HG03432 (cell line): ENCODE data around the gene ELL2.
"Not testable (repeated sequence)": the region's sequence is repeated elsewhere in the genome, so short reads cannot be mapped to it uniquely, and the experiment has no call there.

Experiments
- ATAC-seq: cut with Tn5 transposase; IDR thresholded peaks from one replicate; pipeline ENCODE4 v1.9.1; 2021; ENCODE audit warnings: mild to moderate bottlenecking, moderate library complexity; ENCODE audit not compliant: unreplicated experiment

The ELL2 gene

DNA sequence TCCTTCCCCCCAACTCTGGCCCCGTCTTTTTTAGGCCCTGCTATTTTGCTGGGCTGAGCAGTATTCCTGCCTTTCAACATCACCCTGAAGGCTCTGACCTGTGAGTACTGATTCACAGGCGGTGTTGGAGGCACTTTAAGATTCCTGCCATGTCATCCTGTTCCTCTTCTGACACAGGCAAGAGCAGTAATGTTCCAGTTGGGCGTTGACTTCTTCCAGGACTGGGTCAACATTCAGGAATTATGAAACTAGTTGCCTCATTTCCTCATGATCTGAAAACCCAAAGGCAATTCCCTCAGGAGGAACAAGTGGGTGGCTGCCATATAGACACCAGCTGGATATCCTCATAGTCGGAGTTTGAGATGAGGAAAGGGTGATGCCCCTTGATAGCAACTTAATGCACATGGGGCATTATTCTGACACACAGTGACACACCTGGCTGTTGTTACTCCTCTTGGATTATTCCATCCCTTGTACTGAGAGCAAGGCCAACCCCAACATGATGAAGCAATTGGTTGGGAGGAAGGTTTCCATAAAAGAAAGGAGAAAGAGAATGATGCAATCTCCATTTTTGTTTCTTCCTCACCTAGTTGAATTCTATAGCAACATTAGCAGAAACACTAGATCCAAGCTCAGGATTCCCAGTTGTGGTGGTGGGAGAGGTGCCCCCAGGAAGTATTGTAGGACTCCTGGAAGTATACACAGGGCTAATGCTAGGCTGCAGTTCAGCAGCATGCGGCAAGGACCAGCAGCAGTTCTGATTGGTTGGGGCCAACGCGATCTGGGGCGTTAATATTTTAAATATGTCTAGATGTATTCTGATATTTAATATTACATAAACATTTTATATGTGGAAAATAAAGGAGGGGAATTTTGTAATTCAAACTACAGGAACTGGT lies 119.5 kb downstream of the ELL2 start:
- no peak for ATAC-seq

DNA sequence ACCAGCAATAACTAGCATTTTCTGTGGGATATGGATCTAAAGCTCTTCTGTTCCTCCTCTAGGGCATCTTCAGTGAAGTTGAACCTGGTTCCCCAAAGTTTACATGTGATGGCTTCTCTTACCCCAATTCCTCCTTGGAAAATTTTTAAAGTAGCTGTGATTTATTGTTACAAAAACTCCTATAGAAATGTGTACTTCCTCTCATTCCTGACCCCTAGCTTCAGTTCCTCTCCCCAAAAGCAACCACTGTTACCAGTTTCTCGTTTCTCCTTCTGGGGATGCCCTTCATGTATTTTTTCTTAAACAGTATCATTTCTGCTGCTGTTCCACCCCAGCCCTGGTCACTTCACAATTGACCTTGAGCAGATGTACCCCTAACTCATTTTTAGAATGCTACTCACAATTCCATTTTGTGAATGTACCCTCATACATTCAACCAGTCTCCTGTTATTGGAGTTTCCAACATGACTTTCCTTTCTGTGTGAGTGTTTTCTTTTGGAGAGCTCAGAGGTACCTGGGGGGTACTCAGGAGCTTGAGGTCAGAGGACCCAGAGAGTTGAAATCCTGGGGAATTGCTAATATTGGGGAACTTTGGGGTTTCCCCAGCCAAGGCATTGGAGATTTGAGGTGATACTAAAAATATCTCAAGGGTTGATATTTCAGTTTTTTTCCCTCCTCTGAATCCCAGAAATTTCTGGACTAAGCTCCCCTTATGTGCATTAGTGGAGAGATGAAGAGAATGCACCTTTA lies 120.5 kb downstream of the ELL2 start:
- ATAC-seq = no peak

DNA sequence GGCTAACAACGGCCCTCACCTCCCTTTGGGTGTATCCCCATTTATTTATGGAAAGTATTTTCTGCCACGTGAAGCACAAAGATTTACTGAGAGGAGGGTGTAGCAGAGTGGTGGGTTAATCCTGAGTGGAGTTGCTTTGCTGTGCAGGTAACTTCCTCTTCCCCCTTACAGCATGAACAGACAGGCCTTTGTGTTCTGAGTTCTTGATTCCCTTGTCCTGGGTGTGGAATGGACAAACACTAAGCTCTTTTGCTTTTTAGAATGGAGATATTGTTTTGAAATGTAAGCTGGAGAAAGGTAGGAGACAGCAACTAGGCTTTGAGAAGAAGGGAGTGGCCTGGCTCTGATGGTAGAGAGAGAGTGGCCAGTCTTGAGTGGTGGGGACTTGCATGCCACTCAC lies 122.0 kb downstream of the ELL2 start:
- ATAC-seq = no peak

DNA sequence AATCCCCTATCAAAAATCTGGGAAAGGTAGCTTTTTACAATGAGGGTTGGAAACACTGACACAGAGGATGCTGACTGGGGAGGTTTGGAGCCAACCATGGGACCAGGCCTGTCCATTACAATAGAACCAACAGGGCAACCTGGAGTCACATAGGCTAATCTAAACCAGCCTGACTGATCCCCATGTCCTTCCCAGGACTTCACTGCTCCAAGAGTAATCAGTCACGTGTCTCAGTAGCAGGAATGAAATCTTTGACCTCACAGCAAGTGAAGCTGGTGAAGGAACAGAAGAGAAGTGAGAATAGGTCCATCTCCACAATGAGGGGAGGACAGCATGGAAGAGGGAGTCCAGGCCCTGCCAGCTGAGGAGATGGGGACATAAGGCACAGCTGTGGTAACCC lies 123.1 kb downstream of the ELL2 start:
- no peak for ATAC-seq

DNA sequence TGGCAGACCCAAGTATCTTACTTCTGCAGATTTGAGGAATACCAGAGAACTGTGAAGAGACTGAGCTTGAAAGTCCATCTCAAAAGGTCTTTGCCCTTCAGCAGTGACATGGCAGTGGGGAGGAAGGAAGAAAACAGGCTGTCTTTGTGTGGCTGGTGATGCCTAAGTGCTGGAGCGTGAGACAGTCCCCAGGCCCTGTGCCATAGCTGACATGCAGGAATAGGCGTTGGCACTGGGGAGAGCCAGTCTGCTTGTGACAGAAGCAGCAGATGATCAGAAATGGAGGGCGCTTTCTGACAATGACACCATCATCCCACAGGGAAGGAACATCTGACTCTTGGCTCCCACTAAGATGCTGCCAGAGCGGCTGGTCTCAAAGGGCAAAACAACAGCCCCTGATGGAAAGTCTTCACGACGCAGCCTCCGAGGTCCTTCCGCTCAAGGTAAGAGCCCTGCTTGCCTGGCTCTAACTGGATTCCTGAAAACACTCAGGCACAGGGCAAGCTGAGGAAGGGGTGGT lies 123.6 kb downstream of the ELL2 start:
- no peak for ATAC-seq

DNA sequence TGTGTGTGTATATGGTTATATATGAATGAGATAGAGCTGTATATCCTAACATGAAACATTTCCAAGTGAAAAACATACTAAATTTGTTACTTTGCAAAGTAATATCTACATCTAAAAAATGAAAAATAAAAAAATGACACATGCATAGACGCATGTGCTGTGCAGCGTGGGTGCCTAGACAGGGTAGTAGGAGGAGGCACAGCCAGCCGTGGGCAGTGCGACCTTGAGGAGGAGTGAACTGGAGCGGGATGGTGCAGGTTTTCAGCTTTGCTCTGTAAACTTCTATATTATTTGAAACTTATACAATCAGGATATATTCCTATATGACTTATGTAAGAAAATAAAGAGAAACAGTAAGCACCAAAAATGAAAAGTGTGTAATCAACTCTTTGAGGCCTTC lies 124.2 kb downstream of the ELL2 start:
- no peak for ATAC-seq

DNA sequence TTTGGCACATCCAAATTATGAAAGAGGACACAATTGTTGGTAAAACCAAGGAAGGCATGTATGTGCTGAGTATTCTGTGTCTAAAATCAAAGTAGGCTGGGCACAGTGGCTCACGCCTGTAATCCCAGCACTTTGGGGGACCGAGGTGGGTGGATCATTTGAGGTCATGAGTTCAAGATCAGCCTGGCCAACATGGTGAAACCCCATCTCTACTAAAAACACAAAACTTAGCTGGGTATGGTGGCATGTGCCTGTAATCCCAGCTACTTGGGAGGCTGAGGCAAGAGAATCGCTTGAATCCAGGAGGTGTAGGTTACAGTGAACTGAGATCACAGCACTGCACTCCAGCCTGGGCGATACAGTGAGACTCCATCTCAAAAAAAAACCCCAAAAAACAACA lies 124.7 kb downstream of the ELL2 start:
- ATAC-seq = not testable (repeated sequence)

DNA sequence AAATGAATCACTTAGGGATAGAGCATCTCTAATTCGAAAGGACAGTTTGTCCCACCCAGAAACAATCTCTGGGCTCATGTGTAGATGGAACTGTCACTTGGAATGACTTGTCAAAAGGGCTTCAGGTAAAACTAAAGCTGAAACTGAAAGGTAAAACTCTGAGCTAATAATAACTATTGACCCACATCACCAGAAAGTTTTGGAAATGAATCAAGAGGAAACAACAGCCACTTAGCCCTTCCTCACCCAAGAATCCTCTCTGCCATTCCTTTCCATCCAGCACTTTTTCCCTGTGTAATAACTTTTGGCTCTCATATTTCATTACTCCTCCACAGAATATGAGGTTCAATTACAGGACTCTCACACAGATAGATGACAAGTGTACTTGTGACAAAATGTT lies 125.1 kb downstream of the ELL2 start:
- peak; percentile 13 for ATAC-seq

DNA sequence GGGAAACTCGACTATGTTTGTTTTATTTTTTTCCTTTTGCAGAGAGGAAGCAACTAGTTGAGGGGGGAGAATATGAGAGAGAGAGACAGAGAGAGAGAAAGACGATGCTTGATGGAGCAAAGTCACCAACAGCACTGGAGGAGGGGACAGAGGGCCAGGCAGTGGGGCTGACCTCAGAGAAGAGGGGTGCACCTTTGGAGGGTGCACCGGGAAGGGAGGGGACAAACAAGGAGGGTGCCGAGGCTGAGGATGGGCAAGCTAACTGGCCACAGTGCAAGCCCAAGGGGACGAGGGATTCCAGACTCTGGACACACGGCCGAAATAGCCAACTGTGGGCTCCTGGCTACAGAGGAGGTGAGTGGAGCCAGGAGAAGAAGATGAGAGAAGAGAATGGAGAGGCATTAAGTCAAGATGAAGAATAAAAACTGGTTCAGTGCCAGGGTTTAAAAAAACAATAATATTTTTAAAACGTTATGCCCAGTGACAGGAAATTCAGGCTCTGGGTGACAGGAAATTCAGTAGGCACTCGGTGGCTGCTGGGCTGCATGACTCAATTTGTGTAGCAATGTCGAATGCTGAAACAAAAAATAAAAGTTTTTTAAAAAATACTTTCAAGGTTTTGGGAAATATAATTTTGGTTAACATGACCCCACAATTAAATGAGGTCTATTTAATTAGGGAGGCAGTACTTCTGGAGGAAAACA lies 125.8 kb downstream of the ELL2 start:
- ATAC-seq = no peak
